Stimulated activated CD8-positive, alpha-beta memory T cell treated with anti-CD3 and anti-CD28 coated beads, Interleukin-12 subunit alpha, Interleukin-12 subunit beta, amount 100 ng/mL, for 24 hours (primary cell): ENCODE data around the gene IGFBP4.

Experiments used
- DNase-seq: peaks from one replicate; pipeline ENCODE4 v3.0.0-alpha.2; 2020; ENCODE audit errors: extremely low read depth

Gene IGFBP4

DNA sequence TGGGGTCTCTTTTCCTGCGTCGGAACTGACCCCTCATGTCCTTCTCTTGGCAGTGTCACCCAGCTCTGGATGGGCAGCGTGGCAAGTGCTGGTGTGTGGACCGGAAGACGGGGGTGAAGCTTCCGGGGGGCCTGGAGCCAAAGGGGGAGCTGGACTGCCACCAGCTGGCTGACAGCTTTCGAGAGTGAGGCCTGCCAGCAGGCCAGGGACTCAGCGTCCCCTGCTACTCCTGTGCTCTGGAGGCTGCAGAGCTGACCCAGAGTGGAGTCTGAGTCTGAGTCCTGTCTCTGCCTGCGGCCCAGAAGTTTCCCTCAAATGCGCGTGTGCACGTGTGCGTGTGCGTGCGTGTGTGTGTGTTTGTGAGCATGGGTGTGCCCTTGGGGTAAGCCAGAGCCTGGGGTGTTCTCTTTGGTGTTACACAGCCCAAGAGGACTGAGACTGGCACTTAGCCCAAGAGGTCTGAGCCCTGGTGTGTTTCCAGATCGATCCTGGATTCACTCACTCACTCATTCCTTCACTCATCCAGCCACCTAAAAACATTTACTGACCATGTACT lies 13.2 kb downstream of the IGFBP4 start:
- DNase-seq: no peak

GRCh38 chr17:40457369-40457768 lies 14.1 kb downstream of the IGFBP4 start:
- DNase-seq: no peak

GRCh38 chr17:40457964-40458791 lies 14.9 kb downstream of the IGFBP4 start:
- DNase-seq: no peak

- no peak for DNase-seq
Measured at GRCh38 chr17:40458851-40459482, 15.7 kb downstream of the IGFBP4 start.

GRCh38 chr17:40459636-40460603 lies 16.7 kb downstream of the IGFBP4 start:
- DNase-seq: no peak

- DNase-seq: no peak
Measured at GRCh38 chr17:40460604-40460967, 17.3 kb downstream of the IGFBP4 start.

DNA sequence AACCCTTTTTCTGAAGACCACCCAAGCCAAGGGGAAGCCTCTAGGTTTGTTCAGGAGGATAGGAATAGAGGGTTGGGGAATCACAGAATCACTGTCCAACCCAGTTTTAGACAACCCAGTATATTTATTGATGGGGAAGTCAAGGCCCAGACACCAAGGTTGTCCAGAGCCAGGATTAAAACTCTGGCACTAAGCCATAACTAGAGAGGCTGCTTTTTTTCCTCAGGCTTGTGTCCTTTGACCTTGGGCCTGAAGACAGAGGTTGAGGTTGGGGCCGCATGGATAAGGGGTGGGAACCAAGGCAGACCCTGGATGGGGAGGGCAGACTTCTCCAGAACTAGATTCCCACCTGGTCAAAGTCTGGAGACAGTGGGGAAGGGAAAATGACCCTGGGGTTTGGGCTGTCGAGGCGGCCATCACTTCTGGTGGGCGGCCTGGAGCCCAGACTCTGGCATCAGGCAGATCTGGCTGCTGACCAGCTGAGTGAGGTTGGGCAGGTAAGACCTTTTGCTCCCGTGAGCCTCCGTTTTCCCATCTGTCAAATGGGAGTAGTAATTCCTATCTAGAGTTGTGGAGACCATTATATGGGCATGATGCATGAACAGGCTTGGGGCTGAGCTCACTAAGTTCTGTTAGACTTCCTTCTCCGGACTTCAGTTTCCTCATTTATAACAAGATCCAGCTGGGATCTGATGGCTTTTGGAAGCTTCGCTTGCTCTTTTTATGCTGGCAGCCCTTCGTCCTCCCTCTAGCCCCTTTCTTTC lies 17.9 kb downstream of the IGFBP4 start:
- no peak for DNase-seq

GRCh38 chr17:40461732-40462342 lies 18.6 kb downstream of the IGFBP4 start:
- no peak for DNase-seq

DNA sequence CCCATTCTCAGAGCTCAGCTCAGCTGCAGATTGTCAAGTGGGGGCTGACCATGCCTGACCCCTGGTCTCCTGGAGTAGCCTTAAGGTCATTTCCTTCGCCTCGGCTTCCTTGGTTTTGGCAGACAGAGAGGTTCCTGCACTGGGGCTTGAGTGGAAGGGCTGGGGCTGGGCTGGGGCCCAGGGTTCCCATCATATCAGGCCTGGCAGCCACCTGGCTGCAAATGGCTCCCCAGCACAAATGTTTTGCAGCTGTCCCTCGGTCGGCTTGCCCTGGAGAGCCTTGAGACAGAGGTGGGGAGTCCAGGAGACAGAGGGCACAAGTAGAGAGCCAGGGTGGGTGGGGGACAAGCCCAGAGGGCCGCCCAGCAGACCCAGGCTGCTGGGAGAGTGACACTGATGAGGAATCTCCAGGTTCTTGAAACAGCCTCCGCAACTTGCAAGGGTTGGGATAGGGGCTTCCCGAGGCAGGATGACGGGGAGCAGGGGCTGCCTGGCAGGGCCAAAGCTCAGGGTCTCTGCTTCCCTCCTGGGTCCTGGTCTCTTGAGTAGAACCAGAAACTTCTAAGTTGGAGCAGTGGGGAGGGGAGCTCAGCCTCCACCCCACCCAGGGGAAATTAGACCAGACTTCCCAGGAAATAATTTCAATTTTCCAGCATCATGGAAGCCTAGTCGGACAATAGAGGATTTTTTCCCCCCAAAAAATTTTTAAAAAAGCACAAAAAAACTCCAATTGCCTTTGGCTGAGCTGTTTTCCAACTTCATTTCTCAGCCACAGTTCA lies 19.3 kb downstream of the IGFBP4 start:
- no peak for DNase-seq

- DNase-seq: no peak
Measured at GRCh38 chr17:40463122-40463550, 19.9 kb downstream of the IGFBP4 start.

GRCh38 chr17:40464392-40464855 lies 21.2 kb downstream of the IGFBP4 start:
- DNase-seq: no peak

DNA sequence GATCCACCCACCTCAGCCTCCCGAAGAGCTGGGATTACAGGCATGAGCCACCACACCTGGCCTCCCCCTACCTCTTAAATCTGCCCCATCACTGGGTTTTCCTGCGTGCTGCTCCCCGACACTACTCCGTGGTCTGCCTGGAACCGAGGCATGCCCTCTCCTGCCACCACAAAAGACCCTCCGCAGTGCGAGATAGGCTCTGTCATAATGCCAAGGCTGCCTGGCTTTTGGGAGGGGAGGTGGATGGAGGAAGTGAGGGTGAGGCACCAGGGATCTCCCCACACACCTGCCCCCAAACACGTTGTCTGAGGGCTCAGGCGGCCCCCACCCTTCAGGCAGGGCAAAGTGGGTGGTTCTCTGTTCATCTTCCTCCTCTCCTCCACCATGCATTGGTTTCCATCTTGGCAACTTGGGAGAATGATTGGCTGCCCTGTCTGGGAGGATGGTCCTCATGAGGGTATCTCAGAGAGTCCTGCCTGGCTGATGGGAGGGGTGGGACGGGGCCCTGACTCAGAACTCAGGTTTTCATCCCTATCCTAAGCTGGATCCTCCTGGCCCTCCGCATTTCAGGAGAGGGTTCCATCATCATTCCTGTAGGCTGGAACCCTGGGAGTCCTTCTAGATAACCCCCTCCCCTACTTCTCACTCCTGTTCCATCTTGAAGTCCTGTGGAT lies 23.2 kb downstream of the IGFBP4 start:
- no peak for DNase-seq

DNA sequence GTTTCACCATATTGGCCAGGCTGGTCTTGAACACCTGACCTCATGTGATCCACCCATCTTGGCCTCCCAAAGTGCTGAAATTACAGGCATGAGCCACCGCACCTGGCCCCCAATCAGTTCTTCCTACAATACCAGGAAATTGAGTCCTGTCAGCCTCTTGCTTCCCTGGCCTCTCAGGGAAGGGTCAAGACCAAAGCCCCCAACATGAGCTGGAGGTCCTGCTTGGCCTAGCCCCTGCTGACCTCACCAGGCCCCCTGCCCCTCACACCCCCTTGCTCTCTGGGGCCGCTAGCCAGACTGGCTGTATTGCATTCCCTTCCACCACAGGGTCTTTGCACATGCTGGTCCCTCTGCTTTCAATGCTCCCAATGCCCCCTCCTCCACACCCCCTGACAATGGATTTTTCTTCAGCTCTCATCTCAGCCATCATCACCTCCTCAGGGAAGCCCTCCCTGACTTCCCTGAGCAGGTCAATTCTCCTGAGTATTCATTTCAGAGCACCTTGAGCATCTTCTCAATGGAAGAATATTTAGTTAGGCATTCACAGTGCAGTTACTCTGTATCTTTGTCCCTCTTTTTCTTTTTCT lies 24.1 kb downstream of the IGFBP4 start:
- DNase-seq: no peak

DNA sequence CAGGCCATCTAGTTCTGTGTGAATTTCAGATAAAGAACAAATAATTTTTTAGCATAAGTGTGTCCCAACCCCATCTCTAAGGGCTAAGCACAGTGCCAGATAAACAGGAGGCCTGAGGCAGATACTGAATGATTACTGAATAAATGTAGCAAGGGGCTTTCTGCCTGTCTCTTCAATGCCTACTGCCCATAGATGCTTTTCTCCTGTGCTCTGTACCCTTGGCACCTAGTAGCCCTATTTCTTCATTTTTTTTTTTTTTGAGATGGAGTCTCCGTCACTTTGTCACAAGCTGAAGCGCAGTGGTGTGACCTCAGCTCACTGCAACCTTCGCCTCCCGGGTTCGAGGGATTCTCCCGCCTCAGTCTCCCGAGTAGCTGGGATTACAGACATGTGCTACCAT lies 25.3 kb downstream of the IGFBP4 start:
- no peak for DNase-seq

DNA sequence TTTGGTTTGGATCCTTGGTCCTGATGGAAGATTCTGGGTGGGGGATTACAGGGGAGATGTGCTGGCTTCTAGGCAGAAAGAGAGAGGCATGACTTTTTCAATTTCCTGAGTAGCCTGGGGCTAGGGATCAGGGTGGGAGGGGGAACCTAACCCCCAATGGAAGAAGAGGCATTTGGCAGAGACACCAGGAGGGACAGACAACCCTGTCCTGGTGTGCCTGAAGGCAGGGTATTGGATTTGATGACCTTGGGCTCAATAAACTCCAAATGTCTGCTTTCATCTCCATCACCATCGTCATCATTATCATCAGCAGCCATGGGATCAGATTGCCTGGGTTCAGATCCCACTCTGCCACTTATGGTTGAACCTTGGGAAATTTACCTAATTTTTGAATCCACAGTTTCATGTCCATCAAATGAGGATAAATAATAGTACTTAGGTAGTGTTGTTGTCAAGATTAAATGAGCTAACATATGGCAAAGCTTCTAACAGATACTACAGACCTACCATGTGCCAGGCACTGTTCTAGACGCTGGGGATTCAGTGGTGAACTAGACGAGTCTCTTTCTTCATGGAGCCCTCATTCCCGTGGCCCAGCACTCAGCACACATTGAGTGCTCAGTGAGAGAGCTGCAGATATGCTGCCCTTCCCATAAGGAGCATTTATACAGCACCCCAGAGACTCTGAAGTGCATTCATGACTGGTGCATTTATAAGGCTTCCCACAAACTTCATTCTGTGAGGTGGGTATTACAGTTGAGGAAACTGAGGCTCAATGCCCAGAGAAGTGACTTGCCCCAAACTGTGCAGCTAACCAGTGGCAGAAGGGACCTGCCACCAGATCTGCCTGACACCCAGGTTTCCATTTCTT lies 26.8 kb downstream of the IGFBP4 start:
- DNase-seq: no peak

- DNase-seq: no peak
Measured at GRCh38 chr17:40470932-40471828, 27.9 kb downstream of the IGFBP4 start.
